NOMO-1 (cell line): ENCODE results near the gene PCSK4.
"Not testable (repeated sequence)": the region's sequence is repeated elsewhere in the genome, so short reads cannot be mapped to it uniquely, and the experiment has no call there.

Experiments used
- DNase-seq, 2 experiments: peaks; one replicate each; lab custom pipeline; 2025; ENCODE audit not compliant: unreplicated experiment in 2 of 2; lab: John Stamatoyannopoulos, UW

The PCSK4 gene

DNA sequence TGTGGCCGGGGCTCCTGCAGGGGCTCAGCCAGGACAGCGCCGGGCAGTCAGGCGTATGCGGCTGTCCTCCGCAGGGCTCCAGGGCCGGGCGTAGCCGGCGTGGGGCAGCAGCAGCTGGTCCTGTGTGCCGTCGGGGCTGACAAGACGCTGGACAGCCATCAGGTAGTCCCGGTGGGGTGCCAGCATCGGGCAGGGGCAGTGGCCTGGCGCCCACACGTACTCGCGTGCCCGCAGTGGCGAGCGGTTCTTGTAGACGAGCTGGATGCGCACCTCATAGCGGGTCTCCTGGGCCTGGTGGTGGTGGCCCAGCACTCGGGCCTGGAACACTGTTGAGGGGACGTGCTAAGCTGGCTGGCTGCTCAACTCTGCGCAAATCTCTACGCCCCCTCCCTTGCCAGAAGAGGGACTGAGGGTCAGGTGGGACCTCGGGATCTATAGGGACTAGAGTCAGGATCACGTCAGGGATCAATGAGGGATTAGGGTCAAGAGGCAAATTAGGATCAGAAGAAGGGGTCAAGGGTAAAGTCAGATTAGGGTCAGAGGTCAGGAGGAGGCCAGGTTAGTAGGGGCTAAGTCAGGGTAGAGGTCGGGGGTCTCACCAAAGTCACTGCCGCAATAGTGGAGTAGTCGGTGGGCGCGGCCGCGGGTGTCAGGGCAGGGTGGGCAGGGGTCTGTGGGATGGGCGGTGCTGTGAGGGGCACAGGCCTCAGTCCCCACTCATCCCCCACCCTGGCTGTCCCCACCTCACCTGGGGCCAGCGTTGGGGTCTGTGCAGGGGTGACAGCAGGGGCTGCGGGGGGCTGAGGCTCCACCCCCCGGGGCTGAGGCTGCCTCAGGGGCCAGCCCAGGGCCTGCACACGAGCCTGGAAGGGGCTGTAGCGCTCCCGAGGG, 16.1 kb upstream of the PCSK4 start:
- DNase-seq: no peak

DNA sequence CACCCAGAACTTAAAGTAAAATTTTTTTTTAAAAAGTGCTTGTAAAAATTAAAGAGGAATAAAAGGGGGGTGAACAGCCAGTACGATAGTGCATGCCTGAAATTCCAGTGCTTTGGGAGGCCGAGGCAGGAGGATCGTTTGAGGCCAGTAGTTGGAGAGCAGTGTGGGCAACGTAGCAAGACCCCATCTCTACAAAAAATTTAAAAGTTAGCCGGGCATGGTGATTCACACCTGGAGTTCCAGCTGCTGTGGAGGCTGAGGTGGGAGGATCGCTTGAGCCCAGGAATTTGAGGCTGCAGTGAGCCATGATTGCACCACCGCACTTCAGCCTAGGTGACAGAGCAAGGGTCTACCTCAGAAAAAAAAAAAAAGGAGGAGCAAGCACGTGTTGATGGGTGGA, 14.9 kb upstream of the PCSK4 start:
- DNase-seq: no peak

- DNase-seq: no peak
Measured at GRCh38 chr19:1503925-1504773, 14.0 kb upstream of the PCSK4 start.

- DNase-seq: peak; percentile 51 to 54
Measured at GRCh38 chr19:1503089-1503924, 13.2 kb upstream of the PCSK4 start.

GRCh38 chr19:1502433-1503088, 12.4 kb upstream of the PCSK4 start:
- DNase-seq: no peak

- no peak for DNase-seq
Measured at GRCh38 chr19:1501200-1501595, 11.0 kb upstream of the PCSK4 start.

DNA sequence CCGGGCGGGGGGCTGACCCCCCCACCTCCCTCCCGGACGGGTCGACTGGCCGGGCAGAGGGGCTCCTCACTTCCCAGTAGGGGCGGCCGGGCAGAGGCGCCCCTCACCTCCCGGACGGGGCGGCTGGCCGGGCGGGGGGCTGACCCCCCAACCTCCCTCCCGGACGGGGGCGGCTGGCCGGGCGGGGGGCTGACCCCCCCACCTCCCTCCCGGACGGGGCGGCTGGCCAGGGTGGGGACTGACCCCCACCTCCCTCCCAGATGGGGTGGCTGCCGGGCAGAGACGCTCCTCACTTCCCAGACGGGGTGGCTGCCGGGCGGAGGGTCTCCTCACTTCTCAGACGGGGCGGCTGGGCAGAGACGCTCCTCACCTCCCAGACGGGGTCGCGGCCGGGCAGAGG, 9.1 kb upstream of the PCSK4 start:
- not testable (repeated sequence) for DNase-seq

DNA sequence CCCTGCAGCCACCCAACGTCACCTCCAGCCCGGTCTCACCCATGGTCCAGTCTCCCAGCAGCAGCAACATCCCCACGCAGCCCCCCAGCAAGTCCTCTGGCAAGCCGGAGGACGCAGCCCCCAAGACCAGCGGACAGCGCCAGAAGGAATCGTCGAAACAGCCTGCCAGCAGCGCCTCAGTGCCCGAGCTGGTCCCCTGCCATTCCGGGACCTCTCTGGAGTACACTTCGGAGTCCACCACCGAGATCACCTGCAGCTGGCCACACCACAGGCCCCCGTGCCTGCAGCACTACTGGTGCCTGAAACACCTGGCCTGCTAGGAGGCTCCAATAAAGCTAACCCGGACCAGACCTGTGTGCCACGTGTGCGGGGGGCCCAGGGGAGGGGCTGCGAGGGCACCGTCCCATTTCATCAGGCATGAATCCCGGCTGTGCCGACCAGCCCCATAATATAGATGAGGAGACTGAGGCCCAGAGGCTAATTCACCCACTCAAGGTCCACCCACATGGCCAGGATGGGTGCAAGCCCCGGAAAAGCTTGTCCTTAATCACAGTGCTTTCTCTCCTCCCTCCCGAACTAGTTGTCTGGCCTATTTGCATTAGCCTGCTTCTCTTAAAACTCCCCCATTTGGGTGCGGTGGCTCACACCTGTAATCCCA, 7.6 kb upstream of the PCSK4 start:
- DNase-seq: no peak

- no peak for DNase-seq
Measured at GRCh38 chr19:1496714-1497577, 6.8 kb upstream of the PCSK4 start.

DNA sequence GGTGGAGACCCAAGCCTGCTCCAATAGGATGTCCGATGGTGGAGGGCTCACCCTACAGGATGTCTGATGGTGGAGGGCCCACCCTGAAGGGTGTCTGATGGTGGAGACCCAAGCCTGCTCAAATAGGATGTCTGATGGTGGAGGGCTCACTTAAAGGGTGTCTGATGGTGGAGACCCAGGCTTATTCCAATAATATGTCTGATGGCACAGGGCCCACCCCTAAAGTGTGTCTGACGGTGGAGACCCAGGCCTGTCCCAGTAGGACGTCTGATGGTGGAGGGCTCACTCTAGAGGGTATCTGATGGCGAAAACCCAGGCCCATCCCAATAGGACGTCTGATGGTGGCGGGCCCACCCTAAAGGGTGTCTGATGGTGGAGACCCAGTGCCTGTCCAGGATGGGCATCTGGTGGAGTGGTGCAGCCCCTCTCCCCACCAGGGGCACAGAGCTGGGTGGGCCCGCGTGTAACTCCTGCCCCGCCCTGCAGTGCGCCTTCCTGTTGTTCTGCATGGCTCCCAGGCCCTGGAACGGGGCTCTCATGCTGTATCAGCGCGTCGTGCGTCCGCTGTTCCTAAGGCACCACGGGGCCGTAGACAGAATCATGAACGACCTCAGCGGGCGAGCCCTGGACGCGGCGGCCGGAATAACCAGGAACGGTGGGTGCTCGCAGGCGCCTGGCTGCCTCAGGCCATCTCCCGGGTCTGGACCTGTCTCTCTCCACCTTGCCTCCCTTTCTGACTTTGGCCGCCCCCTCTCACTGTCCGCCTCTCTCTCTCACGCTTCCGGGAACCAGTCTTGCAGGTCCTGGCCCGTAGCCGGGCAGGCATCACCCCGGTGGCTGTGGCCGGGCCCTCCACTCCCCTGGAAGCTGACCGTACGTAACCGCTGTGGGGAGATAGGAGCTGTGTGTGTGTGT, 5.9 kb upstream of the PCSK4 start:
- no peak for DNase-seq

- no peak for DNase-seq
Measured at GRCh38 chr19:1495051-1495798, 5.1 kb upstream of the PCSK4 start.

GRCh38 chr19:1494115-1494815, 4.1 kb upstream of the PCSK4 start:
- no peak for DNase-seq

- no peak for DNase-seq
Measured at GRCh38 chr19:1492474-1493006, 2.4 kb upstream of the PCSK4 start.

- no peak for DNase-seq
Measured at GRCh38 chr19:1491849-1492170, 1.7 kb upstream of the PCSK4 start.

DNA sequence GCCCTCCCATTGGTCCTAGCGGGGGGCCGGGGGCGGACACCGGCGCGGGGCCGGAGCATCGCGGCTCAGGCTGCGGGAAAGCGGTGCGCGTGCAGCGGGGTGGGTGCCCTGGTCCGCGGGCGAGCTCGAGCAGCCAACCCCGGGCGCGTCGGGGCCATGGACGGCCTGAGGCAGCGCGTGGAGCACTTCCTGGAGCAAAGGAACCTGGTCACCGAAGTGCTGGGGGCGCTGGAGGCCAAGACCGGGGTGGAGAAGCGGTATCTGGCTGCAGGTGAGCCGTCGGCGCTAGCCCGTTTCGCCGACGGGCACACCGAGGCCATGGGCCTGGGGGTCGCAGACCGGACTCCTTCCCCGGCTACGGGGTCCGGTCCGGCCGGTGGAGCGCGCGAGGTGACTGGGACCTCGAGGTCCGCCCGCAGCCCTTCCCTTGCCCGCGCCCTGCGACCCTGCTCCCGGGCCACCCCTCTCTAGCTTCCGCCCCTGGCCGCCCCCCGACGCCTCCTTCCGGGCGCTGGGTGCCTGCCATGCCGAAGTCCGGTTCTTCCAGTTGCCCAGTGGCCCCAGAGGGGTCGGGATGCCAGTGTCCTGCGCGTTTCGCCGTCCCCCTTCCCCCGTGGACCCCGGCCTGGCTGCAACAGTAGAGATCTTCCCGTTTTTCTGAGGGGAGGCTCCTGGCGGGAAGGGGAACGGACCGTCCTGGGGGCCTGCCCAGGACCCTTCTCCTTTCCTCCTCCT, 1.1 kb upstream of the PCSK4 start, which contains the start of gene REEP6:
Gene REEP6 (plus strand): TSS at position 68 of the 735 bp plus-strand sequence. CDS start 89 bp downstream, at position 157.
- no peak for DNase-seq
